DOHH2 (cell line): ENCODE data around the gene CPED1.

Source experiments
- CTCF ChIP-seq: fragments of 200-600 bp; sonication (generic); IDR thresholded peaks from one replicate; pipeline ENCODE4 v1.5.1; 2014; ENCODE audit warnings: antibody characterized with exemption, mild to moderate bottlenecking, low read depth, low read length; ENCODE audit not compliant: poor library complexity, severe bottlenecking
- EZH2phosphoT487 ChIP-seq: fragments of 200-600 bp; sonication (generic); IDR thresholded peaks from 2 replicates; pipeline ENCODE4 v1.6.1; 2017; ENCODE audit warnings: borderline replicate concordance, mild to moderate bottlenecking, antibody characterized with exemption, low read length, moderate library complexity, mixed read lengths

GRCh38 chr7:121079425-121080169 is 91.1 kb downstream of the CPED1 start:
- TF ChIP-seq CTCF (no peak), EZH2phosphoT487 (no peak)
